ENCODE data around the gene BRAP.
"Not testable (repeated sequence)": the region's sequence is repeated elsewhere in the genome, so short reads cannot be mapped to it uniquely, and the experiment has no call there.

Gene BRAP

GRCh38 chr12:111607239-111607638 lies 78.5 kb downstream of the BRAP start:
- peak; percentile 33 for DNase-seq (ENCODE audit: low spot score)

GRCh38 chr12:111606767-111607230 lies 79.0 kb downstream of the BRAP start:
- no peak for DNase-seq (ENCODE audit: low spot score)

DNA sequence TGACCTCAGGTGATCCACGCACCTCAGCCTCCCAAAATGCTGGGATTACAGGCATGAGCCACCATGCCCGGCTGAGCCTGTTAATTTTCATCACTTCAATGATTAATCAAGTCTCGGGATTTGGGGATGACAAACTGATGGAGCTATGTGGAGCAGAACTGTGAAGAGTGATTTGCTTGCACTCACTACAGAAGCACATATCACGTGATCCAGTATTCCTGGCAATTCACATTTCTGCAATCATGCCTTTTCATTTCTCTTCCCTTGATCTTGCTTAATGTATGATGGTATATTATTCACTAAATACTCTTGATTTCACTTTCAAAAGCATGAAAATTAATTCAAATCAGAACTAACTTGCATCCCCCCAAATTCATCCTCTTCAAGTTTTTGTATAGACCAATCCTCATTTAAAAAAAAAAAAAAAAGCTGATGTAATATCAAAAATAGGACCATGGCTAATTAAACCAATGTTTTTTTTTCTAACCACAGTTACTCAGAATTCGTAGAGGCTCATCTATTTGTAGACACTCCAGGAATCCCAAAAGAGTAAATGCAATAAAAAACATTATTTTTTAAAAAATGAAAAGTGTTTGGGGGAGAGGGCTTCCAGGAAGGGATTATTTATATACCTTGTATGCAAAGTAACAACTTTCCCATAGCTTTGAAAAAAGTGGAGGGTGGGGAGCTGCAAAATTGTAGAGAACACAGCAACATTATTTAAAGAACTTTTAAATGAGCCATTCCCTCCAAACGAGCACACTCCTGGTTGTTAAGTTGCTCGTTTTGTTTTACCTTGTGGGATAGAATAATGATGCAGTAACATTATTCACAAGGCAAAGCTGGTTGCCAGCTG lies 79.6 kb downstream of the BRAP start:
- DNase-seq (ENCODE audit: low spot score) = no peak

GRCh38 chr12:111602857-111603256 lies 82.9 kb downstream of the BRAP start:
- DNase-seq (ENCODE audit: low spot score) = not testable (repeated sequence)

DNA sequence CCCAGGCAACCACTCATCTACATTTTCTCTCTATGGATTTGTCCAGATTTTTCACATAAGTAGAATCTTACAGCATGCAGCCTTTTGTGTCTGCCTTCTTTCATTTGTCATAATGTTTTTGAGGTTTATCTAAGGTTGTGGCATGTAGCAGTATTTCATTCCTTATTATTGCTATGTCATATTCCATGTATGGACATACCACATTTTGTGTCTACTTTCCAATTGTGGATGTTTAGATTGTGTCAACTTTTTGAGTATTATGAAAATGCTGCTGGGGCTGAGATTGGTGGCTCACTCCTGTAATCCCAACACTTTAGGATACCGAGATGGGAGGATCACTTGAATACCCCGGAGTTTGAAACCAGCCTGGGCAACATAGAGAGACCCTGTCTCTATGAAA lies 83.4 kb downstream of the BRAP start:
- no peak for DNase-seq (ENCODE audit: low spot score)

DNA sequence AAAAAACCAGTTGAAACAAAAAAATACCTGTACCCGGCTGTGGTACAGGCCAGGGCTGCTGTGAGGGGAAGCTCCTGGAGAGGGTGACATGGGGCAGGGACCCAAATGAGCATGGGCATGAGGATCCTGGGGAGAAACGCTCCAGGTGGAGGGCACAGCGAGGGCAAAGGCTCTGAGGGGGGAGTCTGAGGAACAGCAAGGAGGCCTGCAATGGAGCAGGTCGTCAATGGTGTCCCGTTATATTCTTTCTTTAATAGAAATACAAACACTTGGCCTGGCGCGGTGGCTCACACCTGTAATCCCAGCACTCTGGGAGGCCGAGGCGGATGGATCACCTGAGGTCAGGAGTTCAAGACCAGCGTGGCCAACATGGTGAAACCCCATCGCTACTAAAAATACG lies 84.8 kb downstream of the BRAP start:
- not testable (repeated sequence) for DNase-seq (ENCODE audit: low spot score)

- no peak for DNase-seq (ENCODE audit: low spot score)
Measured at GRCh38 chr12:111600205-111600642, 85.5 kb downstream of the BRAP start.

DNA sequence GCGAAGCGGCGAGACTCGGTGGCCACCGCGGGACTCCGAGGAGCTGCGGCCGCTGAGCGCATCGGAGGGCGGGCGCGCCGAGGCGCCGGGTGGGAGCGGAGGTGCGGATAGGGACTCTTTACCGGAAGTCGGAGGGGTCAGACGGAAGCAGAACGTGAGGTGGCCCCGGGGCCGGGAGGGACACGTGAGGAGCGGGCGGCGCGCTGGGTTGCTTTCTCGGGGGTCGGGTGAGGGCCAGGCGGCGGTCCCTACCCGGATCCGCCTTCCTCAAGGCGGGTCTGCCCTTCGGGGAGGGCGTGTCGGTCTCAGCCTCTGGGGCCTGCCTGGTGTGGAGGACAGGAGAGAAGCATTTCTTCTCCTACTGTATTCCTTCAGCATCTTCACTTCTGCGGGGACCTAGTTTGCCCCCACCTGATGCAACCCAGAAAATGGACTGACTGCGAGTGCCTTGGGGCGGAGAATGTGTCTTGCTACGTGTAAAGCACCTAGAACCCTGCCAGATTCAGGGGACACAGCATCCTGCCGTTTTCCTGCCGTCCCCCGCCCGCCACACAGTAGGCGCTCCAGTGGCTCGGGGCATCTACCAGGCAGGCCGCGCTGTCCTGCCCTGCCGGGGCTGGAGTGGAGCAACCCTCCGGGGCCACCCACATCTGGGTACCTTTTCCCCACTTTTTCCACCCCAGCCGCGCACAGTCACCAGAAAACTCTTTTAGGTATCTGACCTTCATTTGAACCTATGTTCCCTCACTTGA lies 86.1 kb downstream of the BRAP start:
- peak; percentile 92 for DNase-seq (ENCODE audit: low spot score)

GRCh38 chr12:111598637-111599452 lies 86.9 kb downstream of the BRAP start, which contains the start of gene ATXN2:
TSS of gene ATXN2 (minus strand) at chr12:111599315. CDS start at chr12:111599034, 281 bp downstream.
- no peak for DNase-seq (ENCODE audit: low spot score)

- DNase-seq (ENCODE audit: low spot score) = peak; percentile 37
Measured at GRCh38 chr12:111597831-111598636, 87.7 kb downstream of the BRAP start.

DNA sequence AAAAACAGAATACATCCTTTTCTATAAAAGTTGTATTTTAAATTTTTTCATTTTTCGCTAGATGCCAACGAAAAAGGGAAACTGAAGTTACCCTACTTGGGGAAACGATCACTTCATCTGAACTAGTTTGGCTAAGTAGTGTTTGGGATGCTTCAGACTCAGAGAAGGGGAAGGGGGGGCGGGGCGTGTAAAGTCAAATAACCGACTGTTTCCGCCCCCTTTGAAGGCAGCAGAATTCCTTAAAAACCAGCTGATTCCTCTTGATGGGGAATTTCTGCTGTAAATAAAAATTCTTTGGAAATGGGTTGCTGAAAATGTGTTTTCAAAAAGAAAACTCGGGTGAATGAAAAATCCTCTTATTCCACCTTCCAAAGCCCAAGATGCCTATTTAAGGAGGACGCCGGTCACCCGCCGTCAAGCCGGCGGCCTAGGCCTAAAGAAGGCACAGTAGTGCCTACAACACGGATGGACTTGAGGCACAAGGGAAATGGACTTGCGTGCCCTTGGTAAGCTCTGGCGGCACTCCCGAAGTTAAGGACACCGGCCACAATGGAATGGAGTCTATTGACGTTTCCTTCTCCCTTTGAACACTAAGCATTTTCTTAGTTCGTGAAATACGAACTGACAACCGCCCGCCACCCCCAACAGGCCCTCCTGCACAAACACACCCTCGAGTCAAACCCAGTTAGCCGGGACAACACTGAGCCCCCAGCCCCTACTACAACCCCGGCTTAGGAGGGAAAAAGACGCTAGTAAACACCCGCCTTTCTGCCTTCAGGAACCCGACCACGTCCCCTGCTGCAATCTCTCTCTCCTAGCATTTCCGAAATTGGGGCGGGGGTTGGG lies 88.5 kb downstream of the BRAP start:
- peak; percentile 65 for DNase-seq (ENCODE audit: low spot score)

- not testable (repeated sequence) for DNase-seq (ENCODE audit: low spot score)
Measured at GRCh38 chr12:111595341-111595835, 90.4 kb downstream of the BRAP start.

Measured in NAMALWA (cell line).